HL-60/S4 (cell line): ENCODE results near the gene LDB2.

Experiments used
- in situ Hi-C: fragments of 300-500 bp; cut with MboI; formaldehyde crosslinking; loops from 2 replicates; pipeline ENCODE4 v1.14.3; 2022; ENCODE audit warnings: low sequenced_read_pairs

The LDB2 gene

GRCh38 chr4:16759931-16760582 is 138.4 kb downstream of the LDB2 start:
- in situ Hi-C loops = no loop called here

GRCh38 chr4:16758816-16759215 is 139.6 kb downstream of the LDB2 start:
- in situ Hi-C loops = no loop called here

DNA sequence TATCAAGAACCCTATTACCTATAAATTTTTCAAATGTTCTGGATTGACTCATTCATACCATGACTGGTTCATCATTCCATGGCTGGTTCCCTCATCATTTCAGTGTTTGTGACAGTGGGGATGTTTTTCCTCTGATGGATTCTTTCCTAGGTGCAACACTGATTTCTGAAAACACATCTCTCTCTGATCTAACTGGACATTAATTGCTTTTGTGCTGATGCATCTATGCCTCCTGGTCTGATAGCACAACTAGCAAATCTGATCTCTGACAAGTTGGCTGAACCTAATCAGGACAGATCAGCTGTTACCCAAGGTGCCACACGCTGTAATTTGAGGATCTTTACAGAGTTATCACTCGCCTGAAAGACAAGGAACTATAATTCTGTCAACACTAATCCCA is 140.2 kb downstream of the LDB2 start:
- in situ Hi-C loops = no loop called here

- in situ Hi-C loops = no loop called here
Observed at GRCh38 chr4:16757080-16757521, 141.3 kb downstream of the LDB2 start.

DNA sequence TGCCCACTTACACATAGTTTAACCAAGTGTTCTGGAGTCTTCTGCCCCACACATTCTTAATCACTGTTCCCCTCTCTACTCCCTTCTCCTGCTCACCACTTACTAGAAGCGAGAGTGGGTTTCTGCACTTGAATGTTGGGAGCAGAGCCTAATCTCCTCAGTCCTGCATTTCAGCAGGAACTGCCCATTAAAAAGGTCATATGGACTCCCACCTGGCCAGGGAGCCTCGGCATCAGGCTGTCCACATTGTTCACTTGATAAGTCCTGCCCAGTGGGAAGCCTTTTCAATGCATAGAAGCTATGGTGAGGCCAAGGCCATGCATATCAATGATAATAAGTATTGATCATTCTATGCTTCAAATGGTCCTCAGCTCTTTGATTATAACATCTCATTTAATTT is 144.3 kb downstream of the LDB2 start:
- in situ Hi-C loops = no loop called here

DNA sequence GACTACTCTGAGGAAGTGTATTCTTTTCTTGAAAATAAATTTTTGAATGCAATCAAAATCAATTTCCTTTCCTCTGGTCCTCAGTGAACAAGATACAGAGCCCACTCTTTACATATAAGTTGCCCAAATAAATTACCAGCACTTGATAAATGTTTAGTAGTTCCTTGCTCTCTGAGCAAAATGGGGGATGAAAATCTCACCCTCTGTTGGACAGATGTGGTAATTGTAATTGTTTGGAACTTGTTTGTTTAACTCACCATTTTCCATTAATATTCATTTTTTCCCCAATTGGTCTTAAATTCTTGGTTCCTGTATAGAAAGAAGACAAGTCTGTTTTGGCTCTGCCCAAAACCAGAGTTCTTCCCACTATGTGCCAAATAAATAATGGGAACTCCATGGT is 146.3 kb downstream of the LDB2 start:
- in situ Hi-C loops = no loop called here

DNA sequence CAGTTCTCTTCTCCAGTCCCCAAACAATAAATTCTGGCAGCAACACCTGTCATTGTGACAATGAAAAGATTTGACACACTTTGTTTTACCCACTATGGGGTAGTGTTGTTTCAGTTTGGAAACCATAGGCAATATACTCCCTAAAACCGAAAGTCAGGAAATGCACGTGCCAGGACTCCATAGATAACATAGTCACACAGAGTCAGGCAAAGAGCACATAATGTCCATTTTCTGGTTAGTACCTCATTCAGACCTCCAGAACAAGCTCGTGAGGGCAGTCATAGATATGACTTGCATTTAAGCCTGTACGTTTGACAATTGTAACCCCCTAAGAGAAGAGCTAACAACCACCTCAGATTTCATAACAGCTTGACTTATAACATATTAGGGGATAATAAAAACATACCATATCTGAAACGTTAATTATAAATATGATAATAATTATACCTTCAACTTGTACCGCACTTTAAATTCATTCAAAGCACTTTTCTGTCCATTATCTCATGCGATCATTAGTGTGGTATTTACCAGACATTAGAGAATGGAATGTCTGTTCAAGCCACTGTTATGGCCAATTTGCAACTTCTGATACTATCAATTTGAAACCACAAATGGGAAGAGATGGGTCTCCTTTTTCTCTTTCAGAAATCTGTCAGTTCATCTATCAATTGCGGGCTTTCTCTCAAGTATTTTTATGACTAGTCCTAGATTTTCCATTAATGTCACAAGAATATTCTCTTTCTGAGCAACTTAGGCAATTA is 147.4 kb downstream of the LDB2 start:
- in situ Hi-C loops = no loop called here

- in situ Hi-C loops = no loop called here
Observed at GRCh38 chr4:16750216-16750615, 148.2 kb downstream of the LDB2 start.

- in situ Hi-C loops = no loop called here
Observed at GRCh38 chr4:16745887-16746286, 152.6 kb downstream of the LDB2 start.

- in situ Hi-C loops = no loop called here
Observed at GRCh38 chr4:16745009-16745635, 153.3 kb downstream of the LDB2 start.

DNA sequence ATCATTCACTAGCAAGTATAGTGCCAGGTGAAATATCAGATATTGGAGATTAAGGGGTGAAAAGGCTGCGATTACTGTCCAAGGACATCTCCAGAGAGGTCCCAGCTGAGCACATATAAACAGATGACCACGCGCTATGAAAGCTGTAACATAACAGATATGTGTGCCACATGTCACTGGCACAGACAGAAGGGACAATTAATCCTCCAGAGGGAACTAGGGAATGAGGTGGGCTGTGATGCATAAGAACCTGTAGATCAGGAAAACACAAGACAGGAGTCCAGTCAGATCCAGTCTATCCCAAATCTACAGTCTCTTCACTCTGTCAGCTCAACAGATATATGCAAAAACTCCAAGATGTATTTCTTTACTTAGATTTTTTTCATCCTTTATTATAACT is 157.2 kb downstream of the LDB2 start:
- in situ Hi-C loops = no loop called here

DNA sequence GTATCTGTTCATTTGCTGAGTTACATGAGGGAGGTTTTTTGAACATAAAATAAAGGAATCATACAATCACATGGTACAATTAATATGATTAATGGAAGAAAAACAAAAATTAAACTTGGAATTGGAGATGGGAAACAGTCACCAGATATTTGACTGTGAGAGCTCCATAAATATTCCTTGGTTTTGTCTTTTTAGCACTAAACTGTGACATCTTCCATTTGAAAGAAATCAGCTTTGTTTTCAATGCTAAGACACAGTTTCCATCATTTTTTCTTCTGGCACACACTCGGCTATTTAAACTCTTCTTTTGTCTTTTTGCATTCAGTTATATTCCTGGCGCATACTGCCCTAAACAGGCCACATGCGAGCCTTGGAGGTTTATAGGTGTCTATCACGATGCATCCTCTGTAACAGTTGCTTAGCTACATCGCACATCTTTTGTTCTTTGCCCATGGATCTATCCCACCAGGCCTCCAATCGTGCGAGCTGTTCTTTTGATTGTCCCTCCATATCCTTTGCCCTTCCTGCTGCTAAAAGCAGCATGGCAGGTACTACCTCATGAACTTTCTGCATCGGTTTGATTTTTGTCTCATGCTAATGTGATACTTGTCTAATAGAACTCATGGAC is 158.3 kb downstream of the LDB2 start:
- in situ Hi-C loops = no loop called here

- in situ Hi-C loops = no loop called here
Observed at GRCh38 chr4:16738558-16738957, 159.9 kb downstream of the LDB2 start.

- in situ Hi-C loops = no loop called here
Observed at GRCh38 chr4:16733509-16733908, 164.9 kb downstream of the LDB2 start.

DNA sequence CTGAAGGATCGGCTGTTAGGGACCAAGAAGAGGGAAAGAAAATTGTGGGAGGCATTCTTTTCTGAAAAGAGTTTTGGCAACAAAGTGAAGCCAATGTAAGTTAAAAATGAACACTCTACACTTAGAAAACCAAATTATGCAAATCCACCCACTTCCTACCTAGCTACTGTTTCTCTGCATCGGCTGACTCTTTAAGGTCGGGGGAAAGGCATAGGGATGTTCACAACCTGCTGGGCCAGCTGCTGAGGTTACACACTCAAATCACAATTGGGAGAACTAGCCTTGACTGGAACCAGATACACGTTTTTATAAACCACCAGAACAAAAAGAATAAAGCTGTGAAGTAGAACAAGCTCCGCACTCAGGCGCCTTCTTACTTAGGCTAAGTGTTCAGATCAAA is 165.7 kb downstream of the LDB2 start:
- in situ Hi-C loops = no loop called here

GRCh38 chr4:16731776-16732380 is 166.6 kb downstream of the LDB2 start:
- in situ Hi-C loops = no loop called here

- in situ Hi-C loops = no loop called here
Observed at GRCh38 chr4:16730522-16731205, 167.8 kb downstream of the LDB2 start.

GRCh38 chr4:16729336-16729735 is 169.1 kb downstream of the LDB2 start:
- in situ Hi-C loops = no loop called here

GRCh38 chr4:16728849-16729248 is 169.6 kb downstream of the LDB2 start:
- in situ Hi-C loops = no loop called here

DNA sequence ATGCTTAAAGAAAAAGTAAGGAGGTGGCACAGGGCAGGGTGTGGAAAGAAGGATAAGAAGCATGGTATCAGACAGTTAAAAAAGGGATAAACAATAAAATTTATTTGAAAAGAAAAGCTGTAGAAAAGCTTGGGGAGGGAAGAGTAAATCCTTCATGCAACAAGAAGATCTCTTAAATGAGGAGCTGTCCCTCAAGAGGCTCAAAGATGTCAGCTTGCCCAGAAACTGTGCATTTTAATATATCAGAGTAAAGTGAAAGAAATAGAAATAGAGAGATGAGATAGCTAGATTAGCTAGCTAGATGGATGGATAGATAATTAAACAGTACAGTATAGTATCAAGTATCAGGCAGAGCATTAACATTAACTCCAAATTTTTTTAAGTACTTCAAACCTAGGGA is 170.3 kb downstream of the LDB2 start:
- in situ Hi-C loops = no loop called here

DNA sequence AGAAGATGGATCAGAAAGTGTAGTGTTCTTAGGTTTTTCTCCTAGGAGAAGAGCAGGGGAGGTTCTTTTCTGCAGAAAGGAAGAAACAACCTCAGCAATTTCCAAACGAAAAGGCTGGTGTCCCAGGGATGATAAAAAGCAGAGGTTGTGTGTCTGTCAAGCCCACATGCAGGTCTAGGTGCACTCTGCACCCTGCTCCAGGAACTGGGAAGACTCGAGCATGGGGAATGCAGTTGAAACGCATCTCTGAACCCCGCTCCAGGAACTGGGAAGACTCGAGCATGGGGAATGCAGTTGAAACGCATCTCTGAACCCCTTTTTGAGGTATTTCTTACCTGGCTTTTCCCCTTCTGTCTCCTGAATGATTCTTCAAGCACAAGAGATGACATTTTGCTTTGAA is 171.2 kb downstream of the LDB2 start:
- in situ Hi-C loops = no loop called here
